Measurements from ENCODE around the gene TIMM13. TPM values are rescaled to one million over a fixed set of nuclear protein-coding genes. Genes with fewer than 3 reads are reported as not detected.
A peak's percentile ranks its signal among the peaks of the same experiment; 100 is the strongest.
"Not testable (repeated sequence)": the region's sequence is repeated elsewhere in the genome, so short reads cannot be mapped to it uniquely, and the experiment has no call there.

The TIMM13 gene
- polyA plus RNA-seq, 1 donor, result 91.2 TPM

DNA sequence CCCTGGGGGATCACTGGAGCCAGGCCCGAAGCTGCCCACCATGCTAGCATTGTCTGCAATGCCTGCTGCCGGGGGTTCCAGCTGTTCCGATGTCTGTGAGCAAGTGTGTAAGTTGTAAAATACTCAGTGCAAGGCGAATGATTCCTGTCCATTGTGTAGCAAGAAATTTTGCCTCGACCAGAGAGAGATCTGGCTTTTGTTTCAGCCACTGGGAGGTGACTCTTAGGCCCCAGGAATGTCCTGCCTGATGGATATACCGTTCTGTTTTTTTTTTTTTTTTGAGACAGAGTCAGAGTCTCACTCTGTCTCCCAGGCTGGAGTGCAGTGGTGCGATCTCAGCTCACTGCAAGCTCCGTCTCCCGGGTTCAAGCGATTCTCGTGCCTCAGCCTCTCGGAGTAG is 41.2 kb upstream of the TIMM13 start:
- Histone ChIP-seq H3K4me3 (ENCODE audit: low read length) (no peak overlapping the region), H3K27me3 (ENCODE audit: control insufficient read depth, insufficient read depth, low read length) (no peaks in the 10 kb centered on the region), H3K9me3 (ENCODE audit: control insufficient read depth, low read depth, low read length) (no peaks in the 10 kb centered on the region), H3K4me1 (ENCODE audit: control insufficient read depth, insufficient read depth, low read length) (no peaks in the 10 kb centered on the region), H3K27ac (ENCODE audit: low read length) (no peak overlapping the region), H3K36me3 (ENCODE audit: control insufficient read depth, insufficient read depth, low read length) (no peaks in the 10 kb centered on the region)
- WGBS (ENCODE audit: insufficient coverage, low lambda C conversion rate), result no CpG with 5 or more reads among the region's 12 CpGs
- no peak for DNase-seq

DNA sequence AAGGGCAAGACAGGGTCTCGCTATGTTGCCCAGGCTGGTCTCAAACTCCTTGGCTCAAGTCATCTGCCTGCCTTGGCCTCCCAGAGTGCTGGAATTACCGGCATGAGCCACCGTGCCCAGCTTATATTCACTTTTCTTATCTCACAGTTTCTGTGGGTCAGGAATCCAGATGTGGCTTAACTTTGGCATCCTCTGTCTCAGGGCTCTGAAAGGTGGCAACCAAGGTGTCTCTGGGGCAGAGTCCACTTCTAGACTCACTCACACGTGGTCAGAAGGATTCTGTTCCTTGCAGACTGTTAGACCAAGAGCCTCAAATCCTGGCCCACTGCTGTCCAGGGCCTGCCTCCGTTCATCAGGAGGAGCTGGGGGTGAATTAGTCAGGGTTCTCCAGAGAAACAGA is 37.0 kb upstream of the TIMM13 start:
- H3K27me3 ChIP-seq (ENCODE audit: control insufficient read depth, insufficient read depth, low read length), result no peaks in the 10 kb centered on the region
- no peak overlapping the region for H3K27ac ChIP-seq (ENCODE audit: low read length)
- H3K4me3 ChIP-seq (ENCODE audit: low read length), result no peak overlapping the region
- DNase-seq, result peak in 1 of 2 donors; percentile 45
- peaks cover 10% of the 10 kb centered on the region for H3K4me1 ChIP-seq (ENCODE audit: control insufficient read depth, insufficient read depth, low read length)
- peaks cover 4% of the 10 kb centered on the region for H3K9me3 ChIP-seq (ENCODE audit: control insufficient read depth, low read depth, low read length)
- WGBS (ENCODE audit: insufficient coverage, low lambda C conversion rate), result 33% methylated on average over 1 of the region's 5 CpGs
- H3K36me3 ChIP-seq (ENCODE audit: control insufficient read depth, insufficient read depth, low read length), result no peaks in the 10 kb centered on the region

DNA sequence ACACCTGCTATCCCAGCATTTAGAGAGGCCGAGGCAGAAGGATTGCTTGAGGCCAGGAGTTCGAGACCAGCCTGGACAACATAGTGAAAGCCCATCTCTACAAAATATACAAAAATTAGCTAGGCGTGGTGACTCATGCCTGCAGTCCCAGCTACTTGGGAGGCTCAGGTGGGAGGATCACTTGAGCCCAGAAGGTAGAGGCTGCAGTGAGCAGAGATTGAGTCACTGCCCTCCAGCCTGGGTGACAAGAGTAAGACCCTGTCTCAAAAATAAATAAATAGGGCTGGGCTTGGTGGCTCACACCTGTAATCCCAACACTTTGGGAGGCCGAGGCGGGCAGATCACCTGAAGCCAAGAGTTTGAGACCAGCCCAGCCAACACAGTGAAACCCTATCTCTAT is 36.3 kb upstream of the TIMM13 start:
- not testable (repeated sequence) for H3K36me3 ChIP-seq (ENCODE audit: control insufficient read depth, insufficient read depth, low read length); H3K9me3 ChIP-seq (ENCODE audit: control insufficient read depth, low read depth, low read length); H3K27ac ChIP-seq (ENCODE audit: low read length); DNase-seq; H3K4me3 ChIP-seq (ENCODE audit: low read length); H3K4me1 ChIP-seq (ENCODE audit: control insufficient read depth, insufficient read depth, low read length); H3K27me3 ChIP-seq (ENCODE audit: control insufficient read depth, insufficient read depth, low read length)
- WGBS (ENCODE audit: insufficient coverage, low lambda C conversion rate), result no CpG with 5 or more reads among the region's 5 CpGs

DNA sequence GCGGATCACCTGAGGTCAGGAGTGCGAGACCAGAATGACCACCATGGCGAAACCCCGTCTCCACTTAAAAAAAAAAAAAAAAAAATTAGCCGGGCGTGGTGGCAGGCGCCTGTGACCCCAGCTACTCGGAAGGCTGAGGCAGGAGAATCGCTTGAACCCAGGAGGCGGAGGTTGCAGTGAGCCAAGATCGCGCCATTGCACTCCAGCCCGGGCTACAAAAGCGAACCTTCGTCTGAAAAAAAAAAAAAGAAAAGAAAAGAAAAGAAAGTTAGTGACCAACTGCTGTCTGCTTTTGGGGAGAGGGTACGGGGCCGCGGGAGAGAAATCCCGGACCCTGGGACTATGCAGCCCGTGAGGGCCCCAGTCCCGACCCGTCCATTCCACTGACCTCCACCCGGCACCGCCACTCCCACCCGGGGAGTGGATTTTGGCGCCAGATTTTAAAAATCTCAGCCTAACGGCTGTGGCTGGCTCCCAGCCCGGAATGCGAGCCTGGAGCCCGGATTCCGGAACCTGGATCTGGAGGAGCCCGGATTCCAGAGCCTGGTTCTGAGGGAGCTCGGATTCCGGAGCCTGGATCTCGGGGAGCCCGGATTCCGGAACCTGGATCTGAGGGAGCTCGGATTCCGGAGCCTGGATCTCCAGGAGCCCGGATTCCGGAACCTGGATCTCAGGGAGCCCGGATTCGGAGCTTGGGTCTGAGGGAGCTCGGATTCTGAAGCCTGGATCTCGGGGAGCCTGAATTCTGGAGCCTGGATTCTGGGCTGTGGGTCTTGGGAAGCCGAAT is 35.4 kb upstream of the TIMM13 start:
- H3K36me3 ChIP-seq (ENCODE audit: control insufficient read depth, insufficient read depth, low read length), result no peaks in the 10 kb centered on the region
- peak overlapping the region; percentile 63 for H3K4me3 ChIP-seq (ENCODE audit: low read length)
- DNase-seq, result peak; percentile 86 to 94
- WGBS (ENCODE audit: insufficient coverage, low lambda C conversion rate), result 0% methylated on average over 6 of the region's 46 CpGs
- H3K4me1 ChIP-seq (ENCODE audit: control insufficient read depth, insufficient read depth, low read length), result peaks cover 10% of the 10 kb centered on the region
- no peak overlapping the region for H3K27ac ChIP-seq (ENCODE audit: low read length)
- no peaks in the 10 kb centered on the region for H3K27me3 ChIP-seq (ENCODE audit: control insufficient read depth, insufficient read depth, low read length)
- H3K9me3 ChIP-seq (ENCODE audit: control insufficient read depth, low read depth, low read length), result peaks cover 4% of the 10 kb centered on the region

DNA sequence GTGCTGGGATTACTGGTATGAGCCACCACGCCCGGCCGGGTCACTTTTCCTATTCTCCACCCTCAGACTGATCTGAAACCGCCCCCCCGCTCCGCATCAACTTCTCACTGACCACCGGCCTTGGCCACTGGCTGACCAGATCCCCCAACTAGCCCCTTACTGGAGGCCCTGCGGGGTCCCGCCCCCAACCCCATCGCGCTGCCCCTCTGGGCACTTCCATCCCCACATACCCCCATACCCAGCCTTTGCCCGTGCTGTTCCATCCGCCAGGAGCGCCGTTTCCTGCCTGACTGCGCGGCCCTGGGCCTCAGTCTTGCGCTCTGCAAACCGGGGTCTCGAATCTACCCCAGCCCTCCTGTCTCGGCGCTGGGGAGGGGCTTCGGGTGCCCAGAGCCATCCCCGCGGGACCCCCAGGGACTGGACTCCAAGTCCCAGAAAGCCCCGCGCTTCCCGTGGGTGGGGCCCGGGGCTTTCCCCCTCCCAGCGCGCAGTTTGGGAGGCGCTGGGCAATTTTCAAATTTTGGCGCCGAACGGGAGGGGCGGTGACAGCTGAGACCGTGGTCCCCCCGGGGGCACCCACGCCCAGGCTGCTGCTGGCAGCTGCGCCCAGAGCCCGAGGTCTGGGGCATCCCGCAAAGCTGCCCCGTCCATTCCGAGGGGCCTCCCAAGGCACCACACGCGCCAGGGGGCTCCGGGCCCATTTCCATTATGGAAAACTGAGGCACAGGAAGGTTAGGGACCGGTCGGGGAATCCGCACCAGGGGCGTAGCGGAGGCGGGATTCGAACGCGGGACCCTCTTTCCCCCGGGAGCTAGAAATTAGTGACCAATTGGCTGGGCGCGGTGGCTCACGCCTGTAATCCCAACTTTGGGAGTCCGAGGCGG is 34.6 kb upstream of the TIMM13 start:
- Histone ChIP-seq H3K4me3 (ENCODE audit: low read length) (peak overlapping the region; percentile 63), H3K4me1 (ENCODE audit: control insufficient read depth, insufficient read depth, low read length) (peaks cover 13% of the 10 kb centered on the region), H3K27ac (ENCODE audit: low read length) (no peak overlapping the region), H3K36me3 (ENCODE audit: control insufficient read depth, insufficient read depth, low read length) (no peaks in the 10 kb centered on the region), H3K9me3 (ENCODE audit: control insufficient read depth, low read depth, low read length) (peaks cover 4% of the 10 kb centered on the region), H3K27me3 (ENCODE audit: control insufficient read depth, insufficient read depth, low read length) (no peaks in the 10 kb centered on the region)
- DNase-seq, result peak in 1 of 2 donors; percentile 44
- no CpG with 5 or more reads among the region's 62 CpGs for WGBS (ENCODE audit: insufficient coverage, low lambda C conversion rate)

DNA sequence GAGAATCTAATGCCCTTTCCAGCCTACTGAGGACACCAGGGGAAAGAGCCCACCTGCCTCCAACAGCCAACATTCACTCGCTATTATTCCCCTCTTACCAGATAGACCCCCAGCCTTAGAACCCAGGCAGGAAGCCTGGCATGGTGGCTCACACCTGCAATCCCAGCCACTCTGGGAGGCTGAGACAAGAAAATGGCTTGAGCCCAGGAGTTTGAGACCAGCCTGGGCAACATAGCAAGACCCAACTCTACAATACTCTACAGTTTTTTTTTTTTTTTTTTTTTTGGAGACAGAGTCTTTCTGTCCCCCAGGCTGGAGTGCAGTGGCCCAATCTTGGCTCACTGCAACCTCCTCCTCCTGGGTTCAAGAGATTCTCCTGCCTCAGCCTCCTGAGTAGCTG is 32.9 kb upstream of the TIMM13 start:
- H3K27ac ChIP-seq (ENCODE audit: low read length), result no peak overlapping the region
- no peaks in the 10 kb centered on the region for H3K36me3 ChIP-seq (ENCODE audit: control insufficient read depth, insufficient read depth, low read length)
- H3K4me1 ChIP-seq (ENCODE audit: control insufficient read depth, insufficient read depth, low read length), result peaks cover 19% of the 10 kb centered on the region
- H3K27me3 ChIP-seq (ENCODE audit: control insufficient read depth, insufficient read depth, low read length), result no peaks in the 10 kb centered on the region
- DNase-seq, result no peak
- WGBS (ENCODE audit: insufficient coverage, low lambda C conversion rate), result no CpG with 5 or more reads among the region's 1 CpG
- H3K4me3 ChIP-seq (ENCODE audit: low read length), result no peak overlapping the region
- H3K9me3 ChIP-seq (ENCODE audit: control insufficient read depth, low read depth, low read length), result peaks cover 10% of the 10 kb centered on the region

DNA sequence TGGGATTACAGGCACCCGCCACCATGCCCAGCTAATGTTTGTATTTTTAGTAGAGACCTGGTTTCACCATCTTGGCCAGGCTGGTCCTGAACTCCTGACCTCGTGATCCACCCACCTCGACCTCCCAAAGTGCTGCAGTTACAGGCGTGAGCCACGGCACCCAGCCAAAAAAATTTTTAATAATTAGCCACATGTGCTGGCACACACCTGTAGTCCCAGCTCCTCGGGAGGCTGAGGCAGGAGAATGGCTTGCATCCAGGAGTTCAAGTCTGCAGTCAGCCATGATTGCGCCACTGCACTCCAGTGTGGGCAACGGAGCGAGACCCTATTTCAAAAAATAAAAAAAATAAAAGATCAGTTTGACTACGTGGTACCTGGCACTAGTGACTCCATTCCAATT is 31.4 kb upstream of the TIMM13 start:
- peaks cover 19% of the 10 kb centered on the region for H3K4me1 ChIP-seq (ENCODE audit: control insufficient read depth, insufficient read depth, low read length)
- not testable (repeated sequence) for H3K27me3 ChIP-seq (ENCODE audit: control insufficient read depth, insufficient read depth, low read length); H3K36me3 ChIP-seq (ENCODE audit: control insufficient read depth, insufficient read depth, low read length); H3K27ac ChIP-seq (ENCODE audit: low read length); DNase-seq; H3K4me3 ChIP-seq (ENCODE audit: low read length); H3K9me3 ChIP-seq (ENCODE audit: control insufficient read depth, low read depth, low read length)
- WGBS (ENCODE audit: insufficient coverage, low lambda C conversion rate), result no CpG with 5 or more reads among the region's 10 CpGs

DNA sequence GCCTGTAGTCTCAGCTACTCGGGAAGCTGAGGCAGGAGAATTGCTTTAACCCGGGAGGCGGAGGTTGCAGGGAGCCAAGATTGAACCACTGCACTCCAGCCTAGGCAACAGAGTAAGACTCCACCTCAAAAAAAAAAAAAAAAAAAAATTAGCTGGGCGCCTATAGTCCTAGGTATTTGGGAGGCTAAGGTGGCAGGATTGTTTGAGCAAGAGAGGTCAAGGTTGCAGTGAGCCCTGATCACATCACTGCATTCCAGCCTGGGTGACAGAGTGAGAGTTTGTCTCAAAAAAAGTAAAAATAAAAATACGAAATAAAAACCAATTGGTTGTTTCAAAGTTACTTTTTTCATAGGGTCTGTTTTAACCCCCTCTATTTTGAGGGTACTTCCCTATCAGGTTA is 30.7 kb upstream of the TIMM13 start:
- Histone ChIP-seq H3K27ac (ENCODE audit: low read length) (no peak overlapping the region), H3K9me3 (ENCODE audit: control insufficient read depth, low read depth, low read length) (peaks cover 10% of the 10 kb centered on the region), H3K4me1 (ENCODE audit: control insufficient read depth, insufficient read depth, low read length) (peaks cover 19% of the 10 kb centered on the region), H3K36me3 (ENCODE audit: control insufficient read depth, insufficient read depth, low read length) (no peaks in the 10 kb centered on the region), H3K4me3 (ENCODE audit: low read length) (no peak overlapping the region), H3K27me3 (ENCODE audit: control insufficient read depth, insufficient read depth, low read length) (no peaks in the 10 kb centered on the region)
- no peak for DNase-seq
- WGBS (ENCODE audit: insufficient coverage, low lambda C conversion rate), result no CpG with 5 or more reads among the region's 5 CpGs

DNA sequence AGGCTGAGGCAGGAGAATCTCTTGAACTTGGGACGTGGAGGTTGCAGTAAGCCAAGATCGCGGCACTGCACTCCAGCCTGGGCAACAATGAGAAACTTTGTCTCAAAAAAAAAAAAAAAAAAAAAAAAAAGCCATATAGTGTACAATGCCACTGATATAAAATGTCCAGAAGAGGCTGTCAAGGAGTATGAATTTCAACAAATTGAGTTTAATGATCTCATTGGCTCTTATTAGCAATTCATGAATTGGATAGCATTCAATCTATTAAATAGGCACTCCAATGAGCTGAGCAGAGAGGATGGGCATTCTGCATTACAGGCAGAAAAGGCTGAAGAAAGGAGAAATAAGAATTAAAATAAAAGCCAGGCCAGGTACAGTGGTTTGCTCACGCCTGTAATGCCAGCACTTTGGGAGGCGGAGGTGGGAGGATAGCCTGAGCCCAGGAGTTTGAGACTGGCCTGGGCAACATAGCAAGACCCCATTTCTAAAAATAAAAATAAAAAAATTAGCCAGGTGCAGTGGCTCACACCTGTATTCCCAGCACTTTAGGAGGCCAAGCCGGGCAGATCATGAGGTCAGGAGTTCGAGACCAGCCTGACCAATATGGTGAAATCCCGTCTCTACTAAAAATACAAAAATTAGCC is 30.1 kb upstream of the TIMM13 start:
- no peaks in the 10 kb centered on the region for H3K27me3 ChIP-seq (ENCODE audit: control insufficient read depth, insufficient read depth, low read length)
- no peaks in the 10 kb centered on the region for H3K36me3 ChIP-seq (ENCODE audit: control insufficient read depth, insufficient read depth, low read length)
- peak overlapping the region; percentile 27 for H3K4me3 ChIP-seq (ENCODE audit: low read length)
- H3K27ac ChIP-seq (ENCODE audit: low read length), result peak overlapping the region; percentile 75
- DNase-seq, result no peak
- peaks cover 10% of the 10 kb centered on the region for H3K9me3 ChIP-seq (ENCODE audit: control insufficient read depth, low read depth, low read length)
- H3K4me1 ChIP-seq (ENCODE audit: control insufficient read depth, insufficient read depth, low read length), result peaks cover 19% of the 10 kb centered on the region
- WGBS (ENCODE audit: insufficient coverage, low lambda C conversion rate), result no CpG with 5 or more reads among the region's 8 CpGs

DNA sequence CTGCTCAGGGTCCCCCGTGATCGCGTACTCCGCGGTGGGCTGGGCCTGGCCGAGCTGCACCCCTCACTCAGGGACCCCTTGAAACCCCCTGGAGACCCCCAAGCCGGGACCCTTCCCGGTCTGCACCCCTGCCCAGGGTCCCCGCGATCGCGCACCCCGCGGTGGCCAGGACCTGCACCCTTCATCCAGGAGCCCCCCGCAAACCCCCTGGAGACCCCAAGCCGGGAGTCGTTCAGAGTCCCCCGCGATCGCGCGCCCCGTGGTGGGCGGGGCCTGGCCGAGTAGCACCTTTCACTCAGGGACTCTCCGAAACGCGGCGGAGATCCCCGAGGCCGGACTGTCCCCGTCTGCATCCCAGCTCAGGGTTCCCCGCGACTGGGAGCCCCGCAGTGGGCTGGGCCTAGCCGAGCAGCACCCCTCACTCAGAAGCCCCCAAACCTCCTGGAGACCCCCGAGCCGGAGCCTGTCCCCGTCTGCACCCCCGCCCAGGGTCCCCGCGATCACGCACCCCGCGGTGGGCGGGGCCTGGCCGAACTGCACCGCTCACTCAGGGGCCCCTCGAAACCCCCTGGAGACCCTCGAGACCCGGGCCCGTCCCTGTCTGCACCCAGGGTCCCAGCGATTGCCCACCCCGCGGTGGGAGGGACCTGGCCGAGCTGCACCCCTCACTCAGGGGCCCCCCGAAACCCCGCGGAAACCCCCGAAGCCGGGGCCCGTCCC is 28.6 kb upstream of the TIMM13 start:
- Histone ChIP-seq H3K9me3 (ENCODE audit: control insufficient read depth, low read depth, low read length) (peaks cover 6% of the 10 kb centered on the region), H3K27ac (ENCODE audit: low read length) (no peak overlapping the region), H3K4me1 (ENCODE audit: control insufficient read depth, insufficient read depth, low read length) (peaks cover 10% of the 10 kb centered on the region), H3K36me3 (ENCODE audit: control insufficient read depth, insufficient read depth, low read length) (peaks cover 3% of the 10 kb centered on the region), H3K27me3 (ENCODE audit: control insufficient read depth, insufficient read depth, low read length) (no peaks in the 10 kb centered on the region), H3K4me3 (ENCODE audit: low read length) (peak overlapping the region; percentile 98)
- no CpG with 5 or more reads among the region's 62 CpGs for WGBS (ENCODE audit: insufficient coverage, low lambda C conversion rate)
- DNase-seq, result no peak

All from large intestine (tissue), 3 donors.